Endothelial cell of umbilical vein (primary cell): Measurements from ENCODE around the gene ITGA3. TPM values are rescaled to one million over a fixed set of nuclear protein-coding genes. Genes with fewer than 3 reads are reported as not detected.

Source experiments
- BruUV-seq: library from RNA; stranded (reverse); fragments of 400-500 nt; replicated peaks from 2 replicates; lab custom pipeline; 2021; lab: Mats Ljungman, UMichigan
- CTCF ChIA-PET: fragments of 300-600, 350-600 bp; sonication (Branson Sonifier 250); formaldehyde crosslinking; loops from one replicate; lab custom pipeline; 2021; ENCODE audit warnings: antibody characterized with exemption, inconsistent platforms; lab: Charles Lee
- POLR2A ChIA-PET: fragments of 300-600, 350-600 bp; sonication (Branson Sonifier 250); formaldehyde crosslinking; loops from one replicate; lab custom pipeline; 2021; ENCODE audit warnings: antibody characterized with exemption, inconsistent platforms; lab: Charles Lee
- DNase-seq: peaks from one replicate; pipeline ENCODE4 v3.0.0-alpha.2; 2011; ENCODE audit warnings: low read depth, low spot score
- FAIRE-seq: peaks from 2 replicates; lab custom pipeline; 2011; peaks lifted over from hg19 to GRCh38; lab: Jason Lieb, UNC
- H2AFZ ChIP-seq: 2 replicates; pipeline ENCODE4 v1.6.0; 2012; ENCODE audit warnings: low read depth, low read length, control low read depth, inconsistent platforms
- H3K27ac ChIP-seq: 2 replicates; pipeline ENCODE4 v1.5.1; 2011; ENCODE audit warnings: low read depth, mild to moderate bottlenecking, control low read depth, low read length, moderate library complexity; ENCODE audit not compliant: insufficient read depth
- H3K27me3 ChIP-seq, 2 experiments: 2 replicates each; pipeline versions ENCODE4 v1.6.0 to v1.6.1; 2011; ENCODE audit warnings: low read length in 2 of 2, mixed read lengths in 1 of 2; ENCODE audit not compliant: control insufficient read depth in 2 of 2, insufficient read depth in 2 of 2
- H3K36me3 ChIP-seq, 2 experiments: 2 replicates in 1 of 2; 3 replicates in 1 of 2; pipeline ENCODE4 v1.5.1; 2011; ENCODE audit warnings: low read length in 2 of 2, mild to moderate bottlenecking in 1 of 2, moderate library complexity in 1 of 2; ENCODE audit not compliant: control insufficient read depth in 2 of 2, insufficient read depth in 2 of 2; ENCODE audit errors: extremely low read depth in 1 of 2
- H3K4me1 ChIP-seq: 3 replicates; pipeline ENCODE4 v1.5.1; 2011; ENCODE audit warnings: mild to moderate bottlenecking, low read length; ENCODE audit not compliant: control insufficient read depth, insufficient read depth; ENCODE audit errors: extremely low read depth
- H3K4me2 ChIP-seq: 2 replicates; pipeline ENCODE4 v1.6.1; 2011; ENCODE audit warnings: low read length, control low read depth, mixed read lengths; ENCODE audit not compliant: insufficient read depth
- H3K4me3 ChIP-seq, 3 experiments: fragments of 200-600 bp in 1 of 3; sonication (generic), shearing (Covaris generic) in 1 of 3; replicated peaks in 1 of 3; 2 replicates each; pipeline ENCODE4 v1.5.1; 2011 to 2016; ENCODE audit warnings: control low read depth in 3 of 3, low read length in 3 of 3, mild to moderate bottlenecking in 2 of 3, inconsistent platforms in 1 of 3, low read depth in 1 of 3, moderate library complexity in 1 of 3; ENCODE audit not compliant: insufficient read depth in 1 of 3
- H3K79me2 ChIP-seq: 2 replicates; pipeline ENCODE4 v1.6.0; 2012; ENCODE audit warnings: low read length, inconsistent platforms; ENCODE audit not compliant: control insufficient read depth, insufficient read depth
- H3K9ac ChIP-seq: replicated peaks from 2 replicates; pipeline ENCODE3; 2011; ENCODE audit warnings: low read length, control low read depth; ENCODE audit not compliant: insufficient read depth; ENCODE audit errors: extremely low read depth
- H3K9me1 ChIP-seq: replicated peaks from 3 replicates; pipeline ENCODE4 v1.6.0; 2011; ENCODE audit warnings: mild to moderate bottlenecking, low read length; ENCODE audit not compliant: control insufficient read depth, insufficient read depth; ENCODE audit errors: extremely low read depth
- H3K9me3 ChIP-seq: replicated peaks from 2 replicates; pipeline ENCODE4 v1.5.1; 2012; ENCODE audit warnings: low read length, inconsistent platforms; ENCODE audit not compliant: control insufficient read depth, insufficient read depth
- H4K20me1 ChIP-seq: replicated peaks from 2 replicates; pipeline ENCODE3; 2011; ENCODE audit warnings: mild to moderate bottlenecking, low read length; ENCODE audit not compliant: control insufficient read depth, insufficient read depth; ENCODE audit errors: extremely low read depth
- dilution Hi-C: fragments of 300-500 bp; cut with MboI; formaldehyde crosslinking; loops from one replicate; pipeline ENCODE4 v1.15.0; 2019; ENCODE audit warnings: low sequenced_read_pairs; ENCODE audit not compliant: extremely low pct_ligation_motif_present
- intact Hi-C: fragments of 100-400 bp; cut with micrococcal nuclease; formaldehyde crosslinking; loops from one replicate; pipeline ENCODE4 v1.10.0; 2022
- polyA plus RNA-seq, 4 experiments: library from polyadenylated mRNA; depleted of rRNA in 3 of 4; stranded (reverse) in 3 of 4; unstranded in 1 of 4; fragments of >200 nt; gene quantifications; 2 replicates each; pipeline versions ENCODE4 v1.2.1 to v1.2.3, GENCODE V29; 2011 to 2012; ENCODE audit warnings: missing spikeins in 1 of 4
- total RNA-seq: library from RNA; stranded (reverse); gene quantifications from 2 replicates; pipeline ENCODE4 v1.2.3, GENCODE V29; 2021
- TF ChIP-seq, protein P1 (sequence below), 2 donors: IDR thresholded peaks; 1 replicate in 1 of 2; 2 replicates in 1 of 2; pipeline ENCODE4 v1.5.1; 2011; ENCODE audit warnings: low read length in 2 of 2, mild to moderate bottlenecking in 2 of 2, moderate library complexity in 2 of 2, control low read depth in 1 of 2, inconsistent platforms in 1 of 2, low read depth in 1 of 2; ENCODE audit not compliant: insufficient read depth in 1 of 2; ENCODE audit errors: extremely low read depth in 1 of 2

Gene ITGA3
- total and polyA plus RNA-seq, 2 donors (not counting 3 experiments of a cell fraction or from before 2014, with no cell fraction given) = 92.7 to 112 TPM

DNA sequence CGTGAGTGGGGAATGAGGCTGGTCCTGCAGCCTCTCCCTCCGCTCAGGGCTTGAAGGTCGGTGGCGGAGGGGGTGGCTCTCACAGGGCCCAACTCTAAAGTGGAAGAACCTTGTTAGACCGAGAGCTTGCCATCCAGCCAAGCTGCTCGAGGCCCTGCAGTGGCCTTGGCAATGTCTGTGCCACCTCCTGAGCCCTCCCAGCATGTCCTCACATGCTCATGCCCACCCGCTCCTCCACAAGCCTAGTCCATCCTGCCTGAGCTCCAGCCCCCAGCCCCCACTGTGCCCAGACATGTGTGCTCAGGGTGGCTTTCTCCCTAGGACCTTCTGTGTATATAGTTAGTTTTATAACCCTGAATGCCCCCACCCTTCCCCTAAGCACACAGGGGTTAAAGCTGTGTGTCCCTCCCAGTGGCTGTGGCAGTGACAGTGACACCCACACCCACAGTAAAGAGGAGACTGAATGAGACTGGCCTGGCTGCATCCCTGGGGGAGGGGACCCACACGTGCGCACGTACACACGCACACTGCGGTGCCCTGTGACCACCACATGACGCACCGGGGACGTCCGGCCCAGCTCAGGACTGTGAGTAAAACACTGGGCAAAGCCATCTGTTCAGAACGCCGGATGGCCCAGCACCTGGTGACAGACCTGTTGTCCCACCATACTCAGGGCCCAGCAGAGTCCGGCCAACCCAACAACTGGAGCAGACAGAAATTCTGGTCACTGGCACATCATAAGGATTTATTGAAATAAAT, 54.9 kb downstream of the ITGA3 start:
- ChIA-PET CTCF (interaction anchor here (0.9 to 2.3 kb wide), 4 partner anchors 17 to 88 kb away, joined by 3 to 16 read pairs (median 6); no protein-coding TSS in a partner anchor), POLR2A (no interaction called here)
- no peaks in the 10 kb centered on the region for H3K9me1 ChIP-seq
- H3K4me2 ChIP-seq = no peak overlapping the region
- H3K79me2 ChIP-seq = no peaks in the 10 kb centered on the region
- no peak for FAIRE-seq
- TF ChIP-seq, protein P1, sequence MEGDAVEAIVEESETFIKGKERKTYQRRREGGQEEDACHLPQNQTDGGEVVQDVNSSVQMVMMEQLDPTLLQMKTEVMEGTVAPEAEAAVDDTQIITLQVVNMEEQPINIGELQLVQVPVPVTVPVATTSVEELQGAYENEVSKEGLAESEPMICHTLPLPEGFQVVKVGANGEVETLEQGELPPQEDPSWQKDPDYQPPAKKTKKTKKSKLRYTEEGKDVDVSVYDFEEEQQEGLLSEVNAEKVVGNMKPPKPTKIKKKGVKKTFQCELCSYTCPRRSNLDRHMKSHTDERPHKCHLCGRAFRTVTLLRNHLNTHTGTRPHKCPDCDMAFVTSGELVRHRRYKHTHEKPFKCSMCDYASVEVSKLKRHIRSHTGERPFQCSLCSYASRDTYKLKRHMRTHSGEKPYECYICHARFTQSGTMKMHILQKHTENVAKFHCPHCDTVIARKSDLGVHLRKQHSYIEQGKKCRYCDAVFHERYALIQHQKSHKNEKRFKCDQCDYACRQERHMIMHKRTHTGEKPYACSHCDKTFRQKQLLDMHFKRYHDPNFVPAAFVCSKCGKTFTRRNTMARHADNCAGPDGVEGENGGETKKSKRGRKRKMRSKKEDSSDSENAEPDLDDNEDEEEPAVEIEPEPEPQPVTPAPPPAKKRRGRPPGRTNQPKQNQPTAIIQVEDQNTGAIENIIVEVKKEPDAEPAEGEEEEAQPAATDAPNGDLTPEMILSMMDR (IDR thresholded peaks at IDR 0.05; ENCODE audit: extremely low read depth in 1 of 2, insufficient read depth in 1 of 2, low read depth in 1 of 2, low read length in 2 of 2) = no peak
- intact Hi-C loops (loop anchor here (10.0 kb wide), 1 partner anchor 154 kb away; no protein-coding TSS in a partner anchor), dilution Hi-C loops (no loop called here)
- H3K9ac ChIP-seq = no peak overlapping the region
- DNase-seq = no peak
- no peak overlapping the region for H3K4me3 ChIP-seq
- no peaks in the 10 kb centered on the region for H3K27me3 ChIP-seq
- no peaks in the 10 kb centered on the region for H3K9me3 ChIP-seq
- no peak overlapping the region for H2AFZ ChIP-seq
- H3K27ac ChIP-seq = no peak overlapping the region
- H4K20me1 ChIP-seq = no peaks in the 10 kb centered on the region
- no TSS peak for BruUV-seq
- H3K4me1 ChIP-seq = no peaks in the 10 kb centered on the region
- peaks cover 0 to 4% of the 10 kb centered on the region in 2 experiments for H3K36me3 ChIP-seq
